Uterus (tissue), 4 donors: ENCODE data around the gene FAM180B. TPM values are rescaled to one million over a fixed set of nuclear protein-coding genes. Genes with fewer than 3 reads are reported as not detected.

Experiments
- small RNA-seq: library from RNA; depleted of rRNA; stranded (forward); fragments of <200 nt; gene quantifications from one replicate; pipeline ENCODE3, GENCODE V24; 2016
- total RNA-seq, 4 donors: library from RNA; depleted of rRNA in 3 of 4; stranded (reverse); fragments of >200 nt in 3 of 4; gene quantifications; one replicate each; pipeline versions ENCODE4 v1.1.0 to v1.2.4, GENCODE V29; 2014 to 2023
- donor health status: DM: yes; HTN: yes; CAD: no.

The FAM180B gene
- total RNA-seq, 4 donors from 2014 or later = 0.21 to 0.30 TPM; not detected in 2

Small RNA genes lying within 50 kb of the gene (small RNA-seq; reads per million reads assigned to genes)
- gene RN7SL652P = not detected
- gene RNU5E-10P = not detected

Other genes with a start within 250 kb of the FAM180B start
- gene MYBPC3, start 234.0 kb upstream of the FAM180B start, total RNA-seq = under 1 TPM in 2 of 4 donors, not detected in 2; 0.09 to 0.14 TPM
- 1 to 10 TPM; 4.9 to 9.7 (median 7.6) TPM for gene SPI1, start 208.1 kb upstream of the FAM180B start, total RNA-seq
- gene SLC39A13, start 178.1 kb upstream of the FAM180B start, total RNA-seq = 10 to 100 TPM; 30.9 to 79.2 (median 64.2) TPM
- 100 to 1,000 TPM in 1 of 4 donors, 10 to 100 TPM in 3; 43.8 to 161 (median 96.2) TPM for gene PSMC3, start 160.2 kb upstream of the FAM180B start, total RNA-seq
- under 1 TPM in 1 of 4 donors, not detected in 3; 0.41 TPM for gene RAPSN, start 137.5 kb upstream of the FAM180B start, total RNA-seq
- gene CELF1, start 33.5 kb upstream of the FAM180B start, total RNA-seq = 100 to 1,000 TPM in 3 of 4 donors, 10 to 100 TPM in 1; 51.2 to 138 (median 121) TPM
- 10 to 100 TPM; 28.5 to 74.4 (median 48.7) TPM for gene PTPMT1, start 21.1 kb upstream of the FAM180B start, total RNA-seq
- gene KBTBD4, start 7.7 kb upstream of the FAM180B start, total RNA-seq = 10 to 100 TPM in 3 of 4 donors, 1 to 10 TPM in 1; 9.7 to 36.3 (median 18.5) TPM
- 10 to 100 TPM; 59.2 to 67.6 (median 62.5) TPM for gene NDUFS3, start 7.6 kb upstream of the FAM180B start, total RNA-seq
- 10 to 100 TPM in 3 of 4 donors, 1 to 10 TPM in 1; 5.0 to 15.4 (median 14.8) TPM for gene C1QTNF4, start 7.7 kb downstream of the FAM180B start, total RNA-seq
- gene MTCH2, start 55.9 kb downstream of the FAM180B start, total RNA-seq = 10 to 100 TPM; 24.8 to 65.6 (median 49.5) TPM
- gene AGBL2, start 128.7 kb downstream of the FAM180B start, total RNA-seq = 10 to 100 TPM in 1 of 4 donors, 1 to 10 TPM in 3; 1.3 to 45.6 (median 2.6) TPM
- 100 to 1,000 TPM; 147 to 442 (median 202) TPM for gene FNBP4, start 180.7 kb downstream of the FAM180B start, total RNA-seq